Stomach (tissue), 4 donors: ENCODE data around the gene PGA4.
"Not testable (repeated sequence)": the region's sequence is repeated elsewhere in the genome, so short reads cannot be mapped to it uniquely, and the experiment has no call there.

Experiments used
- POLR2A ChIP-seq, 4 donors: fragments of 450-650 bp; IDR thresholded peaks; one replicate each; pipeline ENCODE4 v1.6.1; 2016; ENCODE audit warnings: antibody characterized with exemption in 4 of 4, control low read depth in 2 of 4, mild to moderate bottlenecking in 1 of 4, moderate library complexity in 1 of 4
- POLR2AphosphoS5 ChIP-seq, 3 donors: sonication (generic); formaldehyde crosslinking; IDR thresholded peaks; one replicate each; pipeline ENCODE4 v1.6.1; 2016; ENCODE audit warnings: antibody characterized with exemption in 3 of 3
- TF ChIP-seq, protein P1 (sequence below), 7 experiments: fragments of 450-650 bp in 4 of 7; fragments of 200-600 bp in 3 of 7; sonication (generic) in 3 of 7; IDR thresholded peaks; one replicate each; pipeline ENCODE4 v1.5.1; 2016 to 2019; ENCODE audit warnings: antibody characterized with exemption in 7 of 7, control low read depth in 2 of 7, mild to moderate bottlenecking in 1 of 7

DNA sequence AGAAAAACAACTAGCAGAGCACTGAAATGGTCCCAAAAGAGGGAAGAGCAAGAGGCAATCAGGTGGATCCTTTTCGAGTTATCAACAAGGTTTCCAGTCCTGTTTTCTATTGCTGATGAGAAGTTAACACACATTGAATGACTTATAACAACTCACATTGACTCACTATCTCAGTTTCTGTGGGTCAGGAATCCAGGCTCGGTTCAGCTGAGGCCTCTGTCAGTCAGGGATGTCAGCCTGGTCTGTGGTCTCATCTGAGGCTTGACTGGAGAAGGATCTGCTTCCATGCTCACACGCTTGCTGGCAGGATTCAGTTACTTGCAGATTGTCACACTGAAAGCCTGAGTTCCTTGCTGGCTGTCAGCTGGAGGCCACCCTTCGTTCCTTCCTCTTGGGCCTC is 3.8 kb upstream of the PGA4 start:
- not testable (repeated sequence) for TF ChIP-seq POLR2AphosphoS5, POLR2A (IDR thresholded peaks at IDR 0.05)
- TF ChIP-seq, protein P1, sequence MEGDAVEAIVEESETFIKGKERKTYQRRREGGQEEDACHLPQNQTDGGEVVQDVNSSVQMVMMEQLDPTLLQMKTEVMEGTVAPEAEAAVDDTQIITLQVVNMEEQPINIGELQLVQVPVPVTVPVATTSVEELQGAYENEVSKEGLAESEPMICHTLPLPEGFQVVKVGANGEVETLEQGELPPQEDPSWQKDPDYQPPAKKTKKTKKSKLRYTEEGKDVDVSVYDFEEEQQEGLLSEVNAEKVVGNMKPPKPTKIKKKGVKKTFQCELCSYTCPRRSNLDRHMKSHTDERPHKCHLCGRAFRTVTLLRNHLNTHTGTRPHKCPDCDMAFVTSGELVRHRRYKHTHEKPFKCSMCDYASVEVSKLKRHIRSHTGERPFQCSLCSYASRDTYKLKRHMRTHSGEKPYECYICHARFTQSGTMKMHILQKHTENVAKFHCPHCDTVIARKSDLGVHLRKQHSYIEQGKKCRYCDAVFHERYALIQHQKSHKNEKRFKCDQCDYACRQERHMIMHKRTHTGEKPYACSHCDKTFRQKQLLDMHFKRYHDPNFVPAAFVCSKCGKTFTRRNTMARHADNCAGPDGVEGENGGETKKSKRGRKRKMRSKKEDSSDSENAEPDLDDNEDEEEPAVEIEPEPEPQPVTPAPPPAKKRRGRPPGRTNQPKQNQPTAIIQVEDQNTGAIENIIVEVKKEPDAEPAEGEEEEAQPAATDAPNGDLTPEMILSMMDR (IDR thresholded peaks at IDR 0.05): not testable (repeated sequence)
